GM12864 (cell line): Measurements from ENCODE around the gene DNAH3.
"Not testable (repeated sequence)": the region's sequence is repeated elsewhere in the genome, so short reads cannot be mapped to it uniquely, and the experiment has no call there.

Experiments used
- DNase-seq: peaks from one replicate; pipeline ENCODE4 v3.0.0-alpha.2; 2011; ENCODE audit warnings: low read depth
- H3K4me3 ChIP-seq: 2 replicates; pipeline ENCODE4 v1.5.1; 2011; ENCODE audit warnings: mild to moderate bottlenecking, low read depth, low read length, control low read depth
- TF ChIP-seq, protein P1 (sequence below): IDR thresholded peaks from 2 replicates; pipeline ENCODE4 v1.5.1; 2011; ENCODE audit warnings: low read depth, mild to moderate bottlenecking, moderate library complexity, low read length, control low read depth, inconsistent platforms; ENCODE audit errors: missing control alignments

Gene DNAH3, protein sequence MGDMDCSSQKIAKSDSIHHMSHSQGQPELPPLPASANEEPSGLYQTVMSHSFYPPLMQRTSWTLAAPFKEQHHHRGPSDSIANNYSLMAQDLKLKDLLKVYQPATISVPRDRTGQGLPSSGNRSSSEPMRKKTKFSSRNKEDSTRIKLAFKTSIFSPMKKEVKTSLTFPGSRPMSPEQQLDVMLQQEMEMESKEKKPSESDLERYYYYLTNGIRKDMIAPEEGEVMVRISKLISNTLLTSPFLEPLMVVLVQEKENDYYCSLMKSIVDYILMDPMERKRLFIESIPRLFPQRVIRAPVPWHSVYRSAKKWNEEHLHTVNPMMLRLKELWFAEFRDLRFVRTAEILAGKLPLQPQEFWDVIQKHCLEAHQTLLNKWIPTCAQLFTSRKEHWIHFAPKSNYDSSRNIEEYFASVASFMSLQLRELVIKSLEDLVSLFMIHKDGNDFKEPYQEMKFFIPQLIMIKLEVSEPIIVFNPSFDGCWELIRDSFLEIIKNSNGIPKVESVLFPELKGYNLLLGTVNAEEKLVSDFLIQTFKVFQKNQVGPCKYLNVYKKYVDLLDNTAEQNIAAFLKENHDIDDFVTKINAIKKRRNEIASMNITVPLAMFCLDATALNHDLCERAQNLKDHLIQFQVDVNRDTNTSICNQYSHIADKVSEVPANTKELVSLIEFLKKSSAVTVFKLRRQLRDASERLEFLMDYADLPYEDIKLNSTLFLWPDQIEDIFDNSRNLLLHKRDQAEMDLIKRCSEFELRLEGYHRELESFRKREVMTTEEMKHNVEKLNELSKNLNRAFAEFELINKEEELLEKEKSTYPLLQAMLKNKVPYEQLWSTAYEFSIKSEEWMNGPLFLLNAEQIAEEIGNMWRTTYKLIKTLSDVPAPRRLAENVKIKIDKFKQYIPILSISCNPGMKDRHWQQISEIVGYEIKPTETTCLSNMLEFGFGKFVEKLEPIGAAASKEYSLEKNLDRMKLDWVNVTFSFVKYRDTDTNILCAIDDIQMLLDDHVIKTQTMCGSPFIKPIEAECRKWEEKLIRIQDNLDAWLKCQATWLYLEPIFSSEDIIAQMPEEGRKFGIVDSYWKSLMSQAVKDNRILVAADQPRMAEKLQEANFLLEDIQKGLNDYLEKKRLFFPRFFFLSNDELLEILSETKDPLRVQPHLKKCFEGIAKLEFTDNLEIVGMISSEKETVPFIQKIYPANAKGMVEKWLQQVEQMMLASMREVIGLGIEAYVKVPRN (N-terminal part only)

DNA sequence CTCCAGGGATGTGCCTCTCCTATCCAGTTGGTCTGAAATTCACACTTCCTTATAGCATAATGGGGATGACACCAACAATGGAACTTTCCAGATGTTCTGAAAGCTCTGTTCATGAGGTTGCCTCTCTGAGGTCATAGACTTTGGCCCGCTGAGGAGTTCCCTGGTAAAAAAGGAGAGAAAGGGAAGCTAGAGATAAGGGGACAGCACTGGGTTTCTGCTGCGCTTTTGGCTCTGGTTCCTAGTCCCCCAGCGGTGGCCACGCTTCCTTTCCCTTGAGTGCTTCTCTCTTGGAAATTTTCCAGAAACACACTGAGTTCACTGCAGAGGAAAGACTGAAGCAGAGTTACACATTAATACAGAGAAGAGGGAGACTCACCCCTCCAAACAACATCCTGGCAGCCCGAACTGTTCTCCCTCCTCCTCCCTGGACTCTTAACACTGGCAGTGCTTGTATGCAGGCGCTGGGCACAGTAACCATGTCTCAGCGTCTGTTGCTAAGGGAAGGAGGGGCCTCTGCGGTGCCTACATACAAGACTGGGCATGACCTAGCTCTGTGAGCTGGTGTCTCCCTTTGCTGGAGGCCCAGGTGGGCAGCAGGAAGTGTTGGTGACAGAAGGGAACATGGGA, at the start of gene DNAH3:
Gene DNAH3, minus strand, starts transcription at position 472 of the 627 bp plus-strand sequence. CDS start 527 bp downstream, outside the sequence.
- TF ChIP-seq, protein P1, sequence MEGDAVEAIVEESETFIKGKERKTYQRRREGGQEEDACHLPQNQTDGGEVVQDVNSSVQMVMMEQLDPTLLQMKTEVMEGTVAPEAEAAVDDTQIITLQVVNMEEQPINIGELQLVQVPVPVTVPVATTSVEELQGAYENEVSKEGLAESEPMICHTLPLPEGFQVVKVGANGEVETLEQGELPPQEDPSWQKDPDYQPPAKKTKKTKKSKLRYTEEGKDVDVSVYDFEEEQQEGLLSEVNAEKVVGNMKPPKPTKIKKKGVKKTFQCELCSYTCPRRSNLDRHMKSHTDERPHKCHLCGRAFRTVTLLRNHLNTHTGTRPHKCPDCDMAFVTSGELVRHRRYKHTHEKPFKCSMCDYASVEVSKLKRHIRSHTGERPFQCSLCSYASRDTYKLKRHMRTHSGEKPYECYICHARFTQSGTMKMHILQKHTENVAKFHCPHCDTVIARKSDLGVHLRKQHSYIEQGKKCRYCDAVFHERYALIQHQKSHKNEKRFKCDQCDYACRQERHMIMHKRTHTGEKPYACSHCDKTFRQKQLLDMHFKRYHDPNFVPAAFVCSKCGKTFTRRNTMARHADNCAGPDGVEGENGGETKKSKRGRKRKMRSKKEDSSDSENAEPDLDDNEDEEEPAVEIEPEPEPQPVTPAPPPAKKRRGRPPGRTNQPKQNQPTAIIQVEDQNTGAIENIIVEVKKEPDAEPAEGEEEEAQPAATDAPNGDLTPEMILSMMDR, result no peak
- no peak for DNase-seq
- no peak within 1 kb of the TSS for H3K4me3 ChIP-seq

DNA sequence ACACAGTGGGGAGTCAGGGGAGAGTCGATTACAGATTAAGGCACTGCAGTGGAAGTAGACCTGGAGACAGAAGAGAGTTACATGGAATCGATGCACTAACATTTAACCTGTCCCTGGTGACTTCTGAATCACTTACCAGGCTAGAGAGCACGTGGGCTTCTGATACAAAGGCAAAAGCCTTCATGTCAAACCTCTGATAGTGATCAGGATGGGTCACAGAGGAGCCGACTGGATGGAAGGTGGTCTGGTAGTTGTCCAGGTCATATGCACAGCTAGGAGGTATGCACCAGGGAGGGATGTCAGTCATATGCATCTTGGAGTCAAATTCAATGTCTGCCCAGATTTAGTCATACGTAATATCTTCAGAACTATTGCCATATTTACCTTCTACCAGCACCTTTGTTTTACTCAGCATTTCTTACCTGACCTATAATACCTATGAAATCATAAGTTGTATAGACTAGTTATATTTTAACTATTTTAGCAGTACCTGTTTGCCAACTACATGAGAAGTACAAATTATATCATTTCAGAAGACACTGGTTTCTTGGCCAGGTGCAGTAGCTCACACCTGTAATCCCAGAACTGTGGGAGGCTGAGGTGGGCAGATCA, 49.1 kb upstream of the DNAH3 start:
- no peak overlapping the region for H3K4me3 ChIP-seq
- TF ChIP-seq, protein P1, result no peak

DNA sequence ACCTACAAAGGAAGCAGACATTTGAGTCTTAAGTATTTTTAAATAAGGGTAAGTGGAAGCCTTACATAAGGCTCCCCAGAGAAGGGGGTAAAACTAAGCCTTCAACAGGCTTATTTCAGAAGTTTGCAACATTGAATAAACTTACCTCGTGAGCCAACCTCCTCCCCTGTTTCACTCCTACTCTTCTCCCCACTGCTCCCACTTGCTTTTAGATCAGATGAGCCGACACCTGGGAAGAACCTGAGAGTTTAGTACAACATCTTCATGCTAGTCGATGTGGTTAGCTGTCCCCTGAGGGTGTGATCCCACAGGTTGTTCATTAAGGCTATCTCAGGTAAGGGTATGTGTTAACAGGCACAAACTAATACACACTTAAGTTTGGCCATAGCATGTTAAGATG, 47.0 kb upstream of the DNAH3 start:
- DNase-seq, result no peak
- H3K4me3 ChIP-seq, result no peak overlapping the region
- TF ChIP-seq, protein P1, result no peak

More for the DNA sequence above, 49.1 kb upstream of the DNAH3 start:
- no peak for DNase-seq

DNA sequence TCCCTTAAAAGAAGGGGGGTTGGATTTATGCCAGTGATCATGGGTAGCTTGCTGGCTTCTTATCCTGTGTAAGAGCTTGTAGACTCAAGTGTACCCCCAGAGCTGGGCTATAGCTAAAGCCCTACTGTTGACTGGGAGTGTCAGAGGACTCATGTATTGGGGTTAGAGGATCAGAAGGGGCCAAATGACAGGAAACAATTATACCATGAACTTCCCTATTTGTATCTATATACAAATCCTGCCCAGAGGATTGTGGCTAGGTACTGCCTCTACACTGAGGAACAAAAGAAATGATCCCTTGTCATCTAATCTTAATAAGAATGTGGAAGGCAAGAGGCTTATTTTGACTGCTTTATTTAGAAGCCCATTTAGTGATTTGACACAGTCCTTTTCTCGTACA, 46.5 kb upstream of the DNAH3 start:
- no peak for DNase-seq
- no peak overlapping the region for H3K4me3 ChIP-seq
- TF ChIP-seq, protein P1, result no peak

DNA sequence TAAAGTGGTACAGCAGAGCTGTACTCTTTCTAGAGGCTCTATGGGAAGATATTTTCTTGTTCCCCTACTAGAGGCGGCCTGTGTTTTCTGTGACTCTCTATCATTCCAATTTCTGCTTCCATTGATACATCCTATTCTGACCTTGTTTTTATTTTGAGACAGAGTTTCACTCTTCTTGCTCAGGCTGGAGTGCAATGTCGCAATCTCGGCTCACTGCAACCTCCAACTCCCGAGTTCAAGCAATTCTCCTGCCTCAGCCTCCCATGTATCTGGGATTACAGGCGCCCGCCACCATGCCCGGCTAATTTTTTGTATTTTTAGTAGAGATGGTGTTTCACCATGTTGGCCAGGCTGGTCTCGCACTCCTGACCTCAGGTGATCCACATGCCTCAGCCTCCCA, 44.7 kb upstream of the DNAH3 start:
- DNase-seq, H3K4me3 ChIP-seq: not testable (repeated sequence)

DNA sequence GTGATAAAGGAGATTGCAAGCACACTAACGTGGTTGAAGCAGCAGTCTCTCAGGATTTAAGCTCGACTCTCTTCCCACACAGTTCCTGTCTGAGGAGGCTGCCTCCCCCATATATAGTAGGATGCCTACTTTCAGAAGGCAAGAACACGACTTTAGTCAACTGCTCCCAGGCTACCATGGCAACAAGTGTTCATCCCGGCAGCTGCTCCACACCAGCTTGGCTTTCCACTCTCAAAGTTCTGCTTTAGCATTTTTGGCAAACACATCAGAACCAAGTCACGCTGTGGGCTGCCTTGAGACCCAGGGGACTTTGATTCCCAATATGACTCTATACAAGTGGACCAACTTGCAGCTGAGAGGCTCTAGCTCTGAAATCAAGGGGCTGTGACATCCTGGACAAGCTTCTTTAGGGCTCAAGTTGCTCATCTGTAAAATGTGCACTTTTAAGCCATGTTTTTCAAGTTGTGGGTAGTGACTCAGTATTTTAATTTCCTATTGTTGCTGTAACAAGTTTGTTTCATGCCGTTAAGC, 44.2 kb upstream of the DNAH3 start:
- DNase-seq, result no peak
- TF ChIP-seq, protein P1, result no peak

More for the DNA sequence above, 44.2 kb upstream of the DNAH3 start:
- H3K4me3 ChIP-seq, result no peak overlapping the region
